22Rv1 (cell line): ENCODE measurements around the gene ADGRL1.

Source experiments
- H3K27ac ChIP-seq: fragments of 450-650 bp; 2 replicates; pipeline ENCODE4 v1.5.1; 2017
- ZFX ChIP-seq: fragments of 450-650 bp; IDR thresholded peaks from 2 replicates; pipeline ENCODE4 v1.6.1; 2017; ENCODE audit warnings: antibody characterized with exemption, borderline replicate concordance
- TF ChIP-seq, protein P1 (sequence below): fragments of 450-650 bp; IDR thresholded peaks from 2 replicates; pipeline ENCODE4 v1.5.1; 2017; ENCODE audit warnings: mild to moderate bottlenecking

The ADGRL1 gene

DNA sequence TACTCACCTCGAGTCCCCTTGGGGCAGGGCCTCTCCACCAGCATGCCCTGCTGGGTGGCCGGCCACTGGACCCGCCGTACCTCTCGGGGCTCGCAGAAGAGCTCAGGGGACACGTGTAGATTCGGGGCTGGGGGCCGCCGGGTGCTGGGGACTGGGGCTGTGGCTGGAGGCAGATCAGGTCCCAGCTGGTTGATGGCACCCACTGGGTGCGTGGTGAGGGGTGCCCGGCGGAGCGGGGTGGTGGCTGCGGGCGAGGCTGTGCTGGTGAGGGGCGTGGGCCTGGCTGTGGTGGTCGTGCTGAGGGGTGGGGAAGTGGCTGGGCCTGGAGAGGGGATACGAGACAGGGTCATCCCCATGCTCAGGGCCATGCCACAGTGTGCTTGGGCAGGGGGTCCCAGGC is 44.7 kb downstream of the ADGRL1 start:
- H3K27ac ChIP-seq = no peak overlapping the region
- TF ChIP-seq ZFX = no peak
- TF ChIP-seq, protein P1, sequence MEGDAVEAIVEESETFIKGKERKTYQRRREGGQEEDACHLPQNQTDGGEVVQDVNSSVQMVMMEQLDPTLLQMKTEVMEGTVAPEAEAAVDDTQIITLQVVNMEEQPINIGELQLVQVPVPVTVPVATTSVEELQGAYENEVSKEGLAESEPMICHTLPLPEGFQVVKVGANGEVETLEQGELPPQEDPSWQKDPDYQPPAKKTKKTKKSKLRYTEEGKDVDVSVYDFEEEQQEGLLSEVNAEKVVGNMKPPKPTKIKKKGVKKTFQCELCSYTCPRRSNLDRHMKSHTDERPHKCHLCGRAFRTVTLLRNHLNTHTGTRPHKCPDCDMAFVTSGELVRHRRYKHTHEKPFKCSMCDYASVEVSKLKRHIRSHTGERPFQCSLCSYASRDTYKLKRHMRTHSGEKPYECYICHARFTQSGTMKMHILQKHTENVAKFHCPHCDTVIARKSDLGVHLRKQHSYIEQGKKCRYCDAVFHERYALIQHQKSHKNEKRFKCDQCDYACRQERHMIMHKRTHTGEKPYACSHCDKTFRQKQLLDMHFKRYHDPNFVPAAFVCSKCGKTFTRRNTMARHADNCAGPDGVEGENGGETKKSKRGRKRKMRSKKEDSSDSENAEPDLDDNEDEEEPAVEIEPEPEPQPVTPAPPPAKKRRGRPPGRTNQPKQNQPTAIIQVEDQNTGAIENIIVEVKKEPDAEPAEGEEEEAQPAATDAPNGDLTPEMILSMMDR = no peak

DNA sequence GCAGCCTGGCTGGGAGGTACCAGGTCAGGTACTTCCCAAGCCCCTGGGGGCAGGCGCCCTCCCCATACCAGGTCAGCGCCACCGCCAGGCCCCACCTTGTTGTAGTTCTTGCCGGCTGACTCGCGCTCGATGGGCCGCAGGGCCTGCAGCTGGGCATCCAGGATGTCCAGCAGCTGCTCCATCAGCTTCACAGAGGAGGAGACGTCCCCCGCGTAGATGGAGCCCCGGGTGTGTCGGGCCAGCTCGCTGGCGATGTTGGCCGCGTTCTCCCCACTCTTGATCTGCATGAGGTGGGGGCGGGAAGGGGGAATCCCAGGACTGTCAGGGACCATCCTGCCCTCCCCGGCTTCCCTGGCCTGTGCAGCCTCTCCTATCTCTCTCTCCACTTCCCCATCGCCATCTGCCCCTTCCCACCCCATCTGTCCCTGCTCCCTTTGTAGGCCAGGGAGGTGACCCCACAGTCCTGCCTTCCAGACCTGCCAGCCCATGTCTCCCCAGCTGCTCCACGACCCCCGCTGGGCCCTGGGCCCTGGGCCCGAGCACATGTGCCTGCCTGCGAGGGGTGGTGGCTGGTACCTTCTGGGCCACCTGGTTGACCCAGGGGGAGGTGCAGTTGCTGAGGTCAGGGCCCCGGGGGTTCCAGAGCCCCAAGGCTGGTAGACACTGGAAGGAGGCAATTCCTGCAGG is 45.8 kb downstream of the ADGRL1 start:
- TF ChIP-seq, protein P1 = no peak
- TF ChIP-seq ZFX = no peak
- no peak overlapping the region for H3K27ac ChIP-seq

DNA sequence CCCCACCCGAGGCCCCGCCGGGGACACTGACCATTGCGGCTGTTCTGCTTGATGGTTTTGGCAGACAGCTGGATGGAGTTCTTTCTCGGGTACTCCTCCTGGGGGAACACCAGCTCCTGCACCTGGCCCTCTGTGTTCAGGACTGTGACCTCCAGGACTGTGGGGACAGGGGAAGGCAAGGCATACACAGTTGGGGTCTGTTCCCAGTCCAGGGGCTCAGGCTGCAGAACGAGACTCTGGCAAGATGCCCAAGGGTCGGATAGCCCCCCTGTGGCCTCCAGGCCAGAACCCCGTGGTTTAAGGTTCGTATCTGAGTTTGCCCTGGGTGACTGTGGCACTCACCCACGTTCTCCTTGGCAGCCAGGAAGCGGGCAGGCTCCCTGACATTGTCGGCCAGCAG is 46.9 kb downstream of the ADGRL1 start:
- TF ChIP-seq ZFX = no peak
- TF ChIP-seq, protein P1 = no peak
- no peak overlapping the region for H3K27ac ChIP-seq

DNA sequence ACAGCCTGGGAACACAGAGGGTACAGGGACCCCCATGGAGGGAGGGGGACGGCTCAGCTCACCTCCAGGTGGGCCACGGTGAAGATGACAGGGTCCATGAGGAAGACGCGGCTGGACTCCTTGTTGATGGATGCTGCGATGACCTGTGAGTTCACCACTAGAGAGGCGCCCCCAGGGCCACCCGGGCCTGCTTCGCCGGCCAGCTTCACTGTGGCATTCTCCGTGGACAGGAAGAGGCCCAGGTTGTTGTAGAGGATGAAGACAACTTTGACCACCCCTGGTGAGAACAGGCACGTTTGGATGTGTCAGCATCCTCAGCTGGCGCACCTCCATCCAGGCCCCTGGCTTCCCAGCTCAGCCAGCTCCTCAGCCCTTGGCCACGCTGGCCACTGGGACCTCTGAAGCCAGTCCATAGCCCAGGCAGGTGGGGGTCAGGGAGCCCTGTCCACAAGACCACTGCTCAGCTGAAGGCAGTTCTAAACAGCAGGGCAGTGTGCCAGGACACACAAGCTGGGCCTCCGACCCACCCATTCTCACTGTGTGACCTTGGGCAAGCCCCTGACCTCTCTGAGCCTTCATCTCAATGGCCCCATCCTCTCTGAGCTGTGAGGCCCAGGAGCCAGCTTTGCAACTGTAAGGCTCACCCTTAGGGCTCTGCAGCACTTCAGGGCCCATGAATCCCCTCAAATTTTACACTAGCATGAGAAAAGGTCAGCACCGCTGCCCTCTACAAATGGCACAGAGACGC is 47.5 kb downstream of the ADGRL1 start:
- no peak overlapping the region for H3K27ac ChIP-seq
- TF ChIP-seq ZFX = no peak
- TF ChIP-seq, protein P1 = no peak

DNA sequence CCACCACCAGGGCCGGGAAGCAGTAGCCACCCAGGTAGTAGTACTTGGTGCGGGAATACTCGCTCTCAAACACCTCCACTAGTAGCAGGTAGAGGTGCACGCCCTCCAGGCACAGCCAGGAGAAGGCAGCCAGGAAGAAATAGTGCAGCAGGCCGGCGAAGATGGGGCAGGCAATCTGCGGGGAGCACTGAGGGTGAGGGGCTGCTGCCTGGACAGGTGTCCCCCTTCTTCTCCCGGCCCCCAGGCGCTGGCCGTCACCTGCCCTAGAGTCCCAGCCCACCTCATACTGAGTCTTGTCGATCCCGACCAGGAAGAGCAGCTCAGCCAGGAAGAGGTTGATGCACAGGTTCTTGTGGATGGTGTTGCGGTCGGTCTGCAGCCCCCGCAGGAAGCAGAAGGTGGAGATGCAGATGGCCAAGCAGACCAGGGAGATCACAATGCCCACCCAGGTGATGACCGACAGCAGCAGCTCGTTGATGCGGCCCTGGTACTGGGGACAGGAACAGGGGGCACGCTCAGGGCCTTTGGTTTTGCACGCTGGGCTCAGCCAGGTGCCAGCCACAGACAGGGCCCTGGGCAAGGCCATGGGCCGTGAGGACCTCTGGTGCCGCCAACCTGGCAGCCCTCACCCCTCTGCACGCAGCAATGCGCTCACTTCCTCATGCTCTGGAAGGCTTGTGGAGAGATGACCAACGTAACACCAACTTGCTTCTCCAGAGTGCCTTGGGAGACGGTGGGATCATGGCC is 48.8 kb downstream of the ADGRL1 start:
- TF ChIP-seq, protein P1 = no peak
- TF ChIP-seq ZFX = no peak
- H3K27ac ChIP-seq = no peak overlapping the region

DNA sequence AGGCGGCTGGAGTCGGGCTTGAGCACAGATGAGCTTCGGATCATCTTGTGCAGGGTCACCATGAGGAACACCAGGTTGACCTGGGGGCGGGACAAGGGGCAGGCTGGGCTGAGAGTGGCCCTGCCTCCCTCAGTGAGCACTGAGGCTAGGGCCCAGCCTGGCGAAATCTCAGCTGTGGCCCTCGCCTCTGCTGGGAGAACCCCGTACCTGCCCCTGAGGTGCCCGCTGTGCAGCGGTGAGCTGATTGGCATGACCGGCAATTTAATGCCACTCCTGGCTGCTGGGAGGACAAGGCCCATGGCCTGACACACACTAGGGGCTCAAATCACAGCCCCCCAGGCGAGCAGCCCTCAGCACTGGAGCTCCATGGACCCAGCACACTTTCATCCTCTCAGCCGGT is 49.8 kb downstream of the ADGRL1 start:
- TF ChIP-seq, protein P1 = no peak
- TF ChIP-seq ZFX = no peak
- no peak overlapping the region for H3K27ac ChIP-seq

DNA sequence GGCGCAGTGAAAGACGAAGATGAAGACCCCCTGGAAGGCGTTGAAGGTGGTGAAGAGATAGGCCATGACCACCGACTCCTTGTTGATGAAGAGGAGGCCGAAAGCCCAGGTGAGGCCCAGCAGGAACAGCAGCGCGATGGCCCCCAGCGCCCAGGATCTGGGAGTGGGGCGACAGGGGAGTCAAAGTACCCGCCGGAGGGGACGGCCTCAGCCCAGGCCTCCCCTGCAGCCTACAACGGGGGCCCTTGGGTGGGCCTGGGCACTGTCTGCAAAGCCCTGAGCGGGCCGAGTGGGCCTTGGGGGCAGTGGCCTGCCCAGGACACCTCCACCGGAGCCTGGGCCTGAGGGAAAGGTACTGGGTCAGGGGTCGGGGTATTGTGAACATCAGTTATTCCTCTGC is 50.6 kb downstream of the ADGRL1 start:
- H3K27ac ChIP-seq = no peak overlapping the region
- no peak for TF ChIP-seq ZFX
- TF ChIP-seq, protein P1 = no peak
